Motor neuron (in vitro differentiated cells): Measurements from ENCODE around the gene USP24. TPM values are rescaled to one million over a fixed set of nuclear protein-coding genes. Genes with fewer than 3 reads are reported as not detected.

Source experiments
- ATAC-seq, 8 experiments: fragments of 200-7000 bp; cut with Tn5 transposase; replicated peaks in 6 of 8; 2 replicates each; pipeline ENCODE4 v1.8.0; 2021; ENCODE audit warnings: mild to moderate bottlenecking in 8 of 8, moderate library complexity in 8 of 8
- H3K27ac ChIP-seq, 2 donors: fragments of 250-450 bp; sonication (Bioruptor Pico); 2 replicates each; pipeline ENCODE4 v1.9.0; 2021; ENCODE audit warnings: antibody characterized with exemption in 2 of 2, mild to moderate bottlenecking in 2 of 2, moderate library complexity in 1 of 2
- H3K4me1 ChIP-seq, 2 donors: fragments of 250-450 bp; sonication (Bioruptor Pico); replicated peaks in 1 of 2; 2 replicates each; pipeline ENCODE4 v1.6.1; 2021; ENCODE audit warnings: antibody characterized with exemption in 2 of 2, mild to moderate bottlenecking in 2 of 2, moderate library complexity in 1 of 2
- H3K4me3 ChIP-seq, 5 donors: fragments of 250-450 bp; sonication (Bioruptor Pico); 2 replicates each; pipeline ENCODE4 v1.9.0; 2021; ENCODE audit warnings: antibody characterized with exemption in 5 of 5, mild to moderate bottlenecking in 5 of 5, moderate library complexity in 4 of 5
- WGBS, 10 experiments: fragments of 450-650 bp; shearing (Covaris generic); methylation state at CpG; one replicate each; pipeline ENCODE4 v1.0.0; 2022; 5-methylcytosine and 5-hydroxymethylcytosine counted together
- in situ Hi-C, 9 experiments: fragments of 400-800 bp; cut with MboI; loops; one replicate each; pipeline ENCODE4 v1.15.0; 2021; ENCODE audit warnings: low sequenced_read_pairs in 9 of 9, low pct_unique_long_range_greater_than_20kb in 2 of 9; ENCODE audit not compliant: unreplicated experiment in 9 of 9
- total RNA-seq, 8 experiments: library from RNA; unstranded; fragments of 300-600 nt; gene quantifications; 2 replicates each; pipeline versions ENCODE4 v1.2.3 to v1.2.4, GENCODE V29; 2022

Gene USP24
- total RNA-seq, 8 experiments from 2014 or later, result 25.4 to 59.2 (median 46.5) TPM

GRCh38 chr1:55159571-55159970 is 55.6 kb downstream of the USP24 start:
- no peak overlapping the region for H3K27ac ChIP-seq
- WGBS, 10 experiments, result 89 to 100% (median 100%) methylated on average over 1 to 2 of the region's 2 CpGs; no CpG with 5 or more reads in 1 of the 10 experiments
- in situ Hi-C loops, result no loop called here
- H3K4me1 ChIP-seq, result no peaks in the 10 kb centered on the region
- no peak overlapping the region for H3K4me3 ChIP-seq
- no peak for ATAC-seq

- Histone ChIP-seq H3K4me1 (no peaks in the 10 kb centered on the region), H3K4me3 (no peak overlapping the region), H3K27ac (no peak overlapping the region)
- ATAC-seq, result no peak
- in situ Hi-C loops, result no loop called here
- 83 to 100% (median 97%) methylated on average over 1 to 3 of the region's 3 CpGs for WGBS, 10 experiments
Measured at GRCh38 chr1:55156608-55157007, 58.6 kb downstream of the USP24 start.

- Histone ChIP-seq H3K4me1 (no peaks in the 10 kb centered on the region), H3K4me3 (no peak overlapping the region), H3K27ac (no peak overlapping the region)
- peak in 3 of 8 experiments; percentile 90 to 99 (median 95) for ATAC-seq
- in situ Hi-C loops, result no loop called here
Measured at GRCh38 chr1:55156093-55156492, 59.1 kb downstream of the USP24 start.

- ATAC-seq, result peak in 1 of 8 experiments; percentile 32
- 80 to 100% (median 94%) methylated on average over 2 to 6 of the region's 6 CpGs for WGBS, 10 experiments
- in situ Hi-C loops, result no loop called here
- Histone ChIP-seq H3K4me1 (no peaks in the 10 kb centered on the region), H3K27ac (no peak overlapping the region), H3K4me3 (no peak overlapping the region)
Measured at GRCh38 chr1:55155522-55155921, 59.6 kb downstream of the USP24 start.

GRCh38 chr1:55154616-55155015 is 60.5 kb downstream of the USP24 start:
- Histone ChIP-seq H3K4me3 (no peak overlapping the region), H3K4me1 (no peaks in the 10 kb centered on the region), H3K27ac (no peak overlapping the region)
- ATAC-seq, result no peak
- 68 to 99% (median 89%) methylated on average over 1 to 5 of the region's 5 CpGs for WGBS, 10 experiments
- in situ Hi-C loops, result no loop called here

GRCh38 chr1:55153031-55153430 is 62.1 kb downstream of the USP24 start:
- H3K4me3 ChIP-seq, result no peak overlapping the region
- in situ Hi-C loops, result no loop called here
- H3K4me1 ChIP-seq, result no peaks in the 10 kb centered on the region
- WGBS, 10 experiments, result 83 to 100% (median 100%) methylated on average over 1 to 3 of the region's 3 CpGs; no CpG with 5 or more reads in 3 of the 10 experiments
- ATAC-seq, result no peak
- H3K27ac ChIP-seq, result no peak overlapping the region

GRCh38 chr1:55150880-55151588 is 64.1 kb downstream of the USP24 start:
- in situ Hi-C loops, result no loop called here

GRCh38 chr1:55148676-55149075 is 66.5 kb downstream of the USP24 start:
- no peak overlapping the region for H3K27ac ChIP-seq
- no peak overlapping the region for H3K4me3 ChIP-seq
- H3K4me1 ChIP-seq, result no peaks in the 10 kb centered on the region
- in situ Hi-C loops, result loop anchor here in 6 of 9 experiments (10.0 to 25.0 kb wide), 5 partner anchors 54 to 1439 kb away; partner anchors contain the start of gene PLPP3 (in 1 of the 6)
- no peak for ATAC-seq

More at GRCh38 chr1:55150880-55151588, 64.1 kb downstream of the USP24 start:
- no peak overlapping the region for H3K4me3 ChIP-seq
- no peaks in the 10 kb centered on the region for H3K4me1 ChIP-seq
- WGBS, 10 experiments, result 89 to 100% (median 100%) methylated on average over 1 to 2 of the region's 2 CpGs; no CpG with 5 or more reads in 2 of the 10 experiments
- no peak overlapping the region for H3K27ac ChIP-seq
- no peak for ATAC-seq

GRCh38 chr1:55147524-55147923 is 67.6 kb downstream of the USP24 start:
- no peak for ATAC-seq
- no peaks in the 10 kb centered on the region for H3K4me1 ChIP-seq
- no peak overlapping the region for H3K27ac ChIP-seq
- in situ Hi-C loops, result loop anchor here in 6 of 9 experiments (10.0 to 25.0 kb wide), 5 partner anchors 53 to 1440 kb away; partner anchors contain the start of gene PLPP3 (in 1 of the 6)
- no peak overlapping the region for H3K4me3 ChIP-seq
- 90 to 100% (median 95%) methylated on average over 2 to 8 of the region's 8 CpGs for WGBS, 10 experiments

- 17 to 100% (median 82%) methylated on average over 1 to 2 of the region's 2 CpGs for WGBS, 10 experiments
- H3K4me3 ChIP-seq, result no peak overlapping the region
- in situ Hi-C loops, result loop anchor here in 6 of 9 experiments (10.0 to 25.0 kb wide), 5 partner anchors 52 to 1441 kb away; partner anchors contain the start of gene PLPP3 (in 1 of the 6)
- no peak overlapping the region for H3K27ac ChIP-seq
- no peak for ATAC-seq
- H3K4me1 ChIP-seq, result no peaks in the 10 kb centered on the region
Measured at GRCh38 chr1:55146781-55147180, 68.4 kb downstream of the USP24 start.

GRCh38 chr1:55144886-55145285 is 70.3 kb downstream of the USP24 start:
- in situ Hi-C loops, result loop anchor here in 6 of 9 experiments (10.0 to 25.0 kb wide), 5 partner anchors 50 to 1442 kb away; partner anchors contain the start of gene PLPP3 (in 1 of the 6)
- no peak overlapping the region for H3K27ac ChIP-seq
- no peak for ATAC-seq
- 90 to 100% (median 96%) methylated on average over 2 to 6 of the region's 6 CpGs for WGBS, 10 experiments
- H3K4me1 ChIP-seq, result no peaks in the 10 kb centered on the region
- H3K4me3 ChIP-seq, result no peak overlapping the region

- 83 to 100% (median 92%) methylated on average over 1 to 3 of the region's 3 CpGs; no CpG with 5 or more reads in 1 of the 10 experiments for WGBS, 10 experiments
- H3K27ac ChIP-seq, result no peak overlapping the region
- in situ Hi-C loops, result loop anchor here in 6 of 9 experiments (10.0 to 25.0 kb wide), 5 partner anchors 49 to 1444 kb away; partner anchors contain the start of gene PLPP3 (in 1 of the 6)
Measured at GRCh38 chr1:55143684-55144083, 71.5 kb downstream of the USP24 start.

GRCh38 chr1:55141295-55141893 is 73.8 kb downstream of the USP24 start:
- in situ Hi-C loops, result loop anchor here in 6 of 9 experiments (10.0 to 25.0 kb wide), 5 partner anchors 47 to 1446 kb away; partner anchors contain the start of gene PLPP3 (in 1 of the 6)
- no peak for ATAC-seq
- WGBS, 10 experiments, result 33 to 100% (median 75%) methylated on average over 1 of the region's 1 CpG; no CpG with 5 or more reads in 1 of the 10 experiments
- no peaks in the 10 kb centered on the region for H3K4me1 ChIP-seq
- H3K4me3 ChIP-seq, result no peak overlapping the region
- no peak overlapping the region for H3K27ac ChIP-seq

More at GRCh38 chr1:55143684-55144083, 71.5 kb downstream of the USP24 start:
- ATAC-seq, result peak in 4 of 8 experiments; percentile 24 to 63 (median 46)
- H3K4me1 ChIP-seq, result no peaks in the 10 kb centered on the region
- H3K4me3 ChIP-seq, result no peak overlapping the region
